HCT116 (cell line): ENCODE measurements around the gene FBXL13.

Experiments used
- ATF3 ChIP-seq: IDR thresholded peaks from 2 replicates; pipeline ENCODE4 v1.6.1; 2012
- ELF1 ChIP-seq: IDR thresholded peaks from 2 replicates; pipeline ENCODE4 v1.6.1; 2012; ENCODE audit warnings: low read depth, borderline replicate concordance
- POLR2AphosphoS5 ChIP-seq: IDR thresholded peaks from 2 replicates; pipeline ENCODE4 v1.6.1; 2011; ENCODE audit warnings: mild to moderate bottlenecking, low read depth, low read length, moderate library complexity
- REST ChIP-seq: IDR thresholded peaks from 2 replicates; pipeline ENCODE4 v1.6.1; 2012; ENCODE audit warnings: low read depth
- TF ChIP-seq, protein P1 (sequence below), 3 experiments: fragments of 200-600 bp in 1 of 3; sonication (generic) in 1 of 3; IDR thresholded peaks in 2 of 3; conservative IDR thresholded peaks in 1 of 3; 2 replicates each; pipeline ENCODE4 v1.5.1; 2012 to 2017; ENCODE audit warnings: low read depth in 2 of 3, low read length in 2 of 3, antibody characterized with exemption in 1 of 3, borderline replicate concordance in 1 of 3, control low read depth in 1 of 3, mild to moderate bottlenecking in 1 of 3, mixed read lengths in 1 of 3, mixed run types in 1 of 3, moderate library complexity in 1 of 3; ENCODE audit not compliant: insufficient read depth in 1 of 3
- TF ChIP-seq, protein P2 (sequence below): IDR thresholded peaks from 2 replicates; pipeline ENCODE4 v1.6.1; 2012

- TF ChIP-seq ELF1 (no peak), REST (no peak), POLR2AphosphoS5 (no peak), ATF3 (no peak)
- TF ChIP-seq, protein P1, sequence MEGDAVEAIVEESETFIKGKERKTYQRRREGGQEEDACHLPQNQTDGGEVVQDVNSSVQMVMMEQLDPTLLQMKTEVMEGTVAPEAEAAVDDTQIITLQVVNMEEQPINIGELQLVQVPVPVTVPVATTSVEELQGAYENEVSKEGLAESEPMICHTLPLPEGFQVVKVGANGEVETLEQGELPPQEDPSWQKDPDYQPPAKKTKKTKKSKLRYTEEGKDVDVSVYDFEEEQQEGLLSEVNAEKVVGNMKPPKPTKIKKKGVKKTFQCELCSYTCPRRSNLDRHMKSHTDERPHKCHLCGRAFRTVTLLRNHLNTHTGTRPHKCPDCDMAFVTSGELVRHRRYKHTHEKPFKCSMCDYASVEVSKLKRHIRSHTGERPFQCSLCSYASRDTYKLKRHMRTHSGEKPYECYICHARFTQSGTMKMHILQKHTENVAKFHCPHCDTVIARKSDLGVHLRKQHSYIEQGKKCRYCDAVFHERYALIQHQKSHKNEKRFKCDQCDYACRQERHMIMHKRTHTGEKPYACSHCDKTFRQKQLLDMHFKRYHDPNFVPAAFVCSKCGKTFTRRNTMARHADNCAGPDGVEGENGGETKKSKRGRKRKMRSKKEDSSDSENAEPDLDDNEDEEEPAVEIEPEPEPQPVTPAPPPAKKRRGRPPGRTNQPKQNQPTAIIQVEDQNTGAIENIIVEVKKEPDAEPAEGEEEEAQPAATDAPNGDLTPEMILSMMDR (IDR thresholded peaks at IDR 0.05 in 2 of 3, conservative IDR thresholded peaks at IDR 0.05 in 1 of 3; ENCODE audit: borderline replicate concordance in 1 of 3, insufficient read depth in 1 of 3, low read depth in 2 of 3, low read length in 2 of 3) = no peak
- TF ChIP-seq, protein P2, sequence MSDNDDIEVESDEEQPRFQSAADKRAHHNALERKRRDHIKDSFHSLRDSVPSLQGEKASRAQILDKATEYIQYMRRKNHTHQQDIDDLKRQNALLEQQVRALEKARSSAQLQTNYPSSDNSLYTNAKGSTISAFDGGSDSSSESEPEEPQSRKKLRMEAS = no peak
These were observed 176.1 kb downstream of the FBXL13 start for GRCh38 chr7:102898532-102898859.
